HAP-1 (cell line): ENCODE data around the gene NBL1.
A peak's percentile ranks its signal among the peaks of the same experiment; 100 is the strongest.
"Not testable (repeated sequence)": the region's sequence is repeated elsewhere in the genome, so short reads cannot be mapped to it uniquely, and the experiment has no call there.

Experiments used
- DNase-seq, 2 experiments: peaks; one replicate each; pipeline ENCODE4 v3.0.0-alpha.2; 2016 to 2020; ENCODE audit warnings: low spot score in 2 of 2
- H3K27me3 ChIP-seq: fragments of 250-450 bp; sonication (Bioruptor Pico); 2 replicates; pipeline ENCODE4 v1.5.1; 2020; ENCODE audit warnings: low read depth, mild to moderate bottlenecking, moderate library complexity
- H3K36me3 ChIP-seq: fragments of 250-450 bp; sonication (Bioruptor Pico); replicated peaks from 2 replicates; pipeline ENCODE4 v1.5.1; 2020; ENCODE audit warnings: mild to moderate bottlenecking
- H3K4me1 ChIP-seq: fragments of 250-450 bp; sonication (Bioruptor Pico); 2 replicates; pipeline ENCODE4 v1.5.1; 2020; ENCODE audit warnings: mild to moderate bottlenecking
- H3K4me3 ChIP-seq: fragments of 250-450 bp; sonication (Bioruptor Pico); 2 replicates; pipeline ENCODE4 v1.5.1; 2020; ENCODE audit warnings: mild to moderate bottlenecking, moderate library complexity
- H3K9me3 ChIP-seq: fragments of 250-450 bp; sonication (Bioruptor Pico); 2 replicates; pipeline ENCODE4 v1.5.1; 2020; ENCODE audit warnings: mild to moderate bottlenecking, moderate library complexity
- in situ Hi-C: fragments of 300-500 bp; cut with MboI; formaldehyde crosslinking; loops from 3 replicates; pipeline ENCODE4 v1.14.3; 2020; ENCODE audit warnings: low sequenced_read_pairs, inconsistent platforms, mixed read lengths

NBL1 gene

GRCh38 chr1:19630720-19631395 lies 13.3 kb upstream of the NBL1 start:
- Histone ChIP-seq H3K27me3 (no peaks in the 10 kb centered on the region), H3K36me3 (peaks cover 15% of the 10 kb centered on the region), H3K4me1 (peaks cover 7% of the 10 kb centered on the region), H3K9me3 (no peaks in the 10 kb centered on the region), H3K4me3 (no peak overlapping the region)
- in situ Hi-C loops: no loop called here
- no peak for DNase-seq

GRCh38 chr1:19632211-19632610 lies 11.9 kb upstream of the NBL1 start:
- Histone ChIP-seq H3K4me1 (peaks cover 7% of the 10 kb centered on the region), H3K27me3 (no peaks in the 10 kb centered on the region), H3K9me3 (no peaks in the 10 kb centered on the region), H3K4me3 (no peak overlapping the region), H3K36me3 (peaks cover 2% of the 10 kb centered on the region)
- in situ Hi-C loops: no loop called here
- no peak for DNase-seq

GRCh38 chr1:19633106-19633505 lies 11.0 kb upstream of the NBL1 start:
- DNase-seq: no peak
- no peak overlapping the region for H3K4me3 ChIP-seq
- peaks cover 7% of the 10 kb centered on the region for H3K4me1 ChIP-seq
- H3K36me3 ChIP-seq: no peaks in the 10 kb centered on the region; the same call in 1 of the 2 replicates
- H3K27me3 ChIP-seq: no peaks in the 10 kb centered on the region
- H3K9me3 ChIP-seq: no peaks in the 10 kb centered on the region
- in situ Hi-C loops: no loop called here

- H3K9me3 ChIP-seq, H3K36me3 ChIP-seq, H3K27me3 ChIP-seq, H3K4me3 ChIP-seq, in situ Hi-C loops, H3K4me1 ChIP-seq, DNase-seq: not testable (repeated sequence)
Measured at GRCh38 chr1:19635064-19635463, 9.0 kb upstream of the NBL1 start.

- no peak for DNase-seq
- Histone ChIP-seq H3K36me3 (no peaks in the 10 kb centered on the region), H3K4me3 (no peak overlapping the region), H3K9me3 (no peaks in the 10 kb centered on the region), H3K27me3 (no peaks in the 10 kb centered on the region), H3K4me1 (peaks cover 5% of the 10 kb centered on the region)
- in situ Hi-C loops: no loop called here
Measured at GRCh38 chr1:19635646-19636045, 8.5 kb upstream of the NBL1 start.

- in situ Hi-C loops: no loop called here
- no peaks in the 10 kb centered on the region for H3K9me3 ChIP-seq
- no peak for DNase-seq
Measured at GRCh38 chr1:19636065-19636464, 8.0 kb upstream of the NBL1 start.

GRCh38 chr1:19636749-19637148 lies 7.4 kb upstream of the NBL1 start:
- H3K36me3 ChIP-seq, in situ Hi-C loops, H3K4me1 ChIP-seq, H3K9me3 ChIP-seq, DNase-seq, H3K27me3 ChIP-seq, H3K4me3 ChIP-seq: not testable (repeated sequence)

More at GRCh38 chr1:19636065-19636464, 8.0 kb upstream of the NBL1 start:
- H3K4me3 ChIP-seq: no peak overlapping the region
- no peaks in the 10 kb centered on the region for H3K27me3 ChIP-seq
- no peaks in the 10 kb centered on the region for H3K36me3 ChIP-seq
- peaks cover under 1% of the 10 kb centered on the region for H3K4me1 ChIP-seq

GRCh38 chr1:19637606-19638005 lies 6.5 kb upstream of the NBL1 start:
- Histone ChIP-seq H3K4me3 (no peak overlapping the region), H3K36me3 (no peaks in the 10 kb centered on the region), H3K27me3 (no peaks in the 10 kb centered on the region), H3K4me1 (no peaks in the 10 kb centered on the region), H3K9me3 (no peaks in the 10 kb centered on the region)
- DNase-seq: no peak
- in situ Hi-C loops: no loop called here

- in situ Hi-C loops, H3K4me3 ChIP-seq, DNase-seq, H3K4me1 ChIP-seq, H3K27me3 ChIP-seq, H3K9me3 ChIP-seq, H3K36me3 ChIP-seq: not testable (repeated sequence)
Measured at GRCh38 chr1:19639228-19639627, 4.9 kb upstream of the NBL1 start.

- Histone ChIP-seq H3K4me1 (peaks cover 4% of the 10 kb centered on the region; the same call in 1 of the 2 replicates), H3K9me3 (no peaks in the 10 kb centered on the region), H3K4me3 (no peak overlapping the region), H3K27me3 (no peaks in the 10 kb centered on the region), H3K36me3 (no peaks in the 10 kb centered on the region)
- no peak for DNase-seq
- in situ Hi-C loops: no loop called here
Measured at GRCh38 chr1:19639999-19640362, 4.1 kb upstream of the NBL1 start.

- peaks cover 9% of the 10 kb centered on the region for H3K4me1 ChIP-seq
- H3K9me3 ChIP-seq: no peaks in the 10 kb centered on the region
- DNase-seq: no peak
- in situ Hi-C loops: no loop called here
- no peak overlapping the region for H3K4me3 ChIP-seq
- H3K36me3 ChIP-seq: no peaks in the 10 kb centered on the region
- H3K27me3 ChIP-seq: no peaks in the 10 kb centered on the region
Measured at GRCh38 chr1:19640363-19641316, 3.5 kb upstream of the NBL1 start.

GRCh38 chr1:19643121-19643520 lies 990 bp upstream of the NBL1 start:
- Histone ChIP-seq H3K4me1 (peaks cover 12% of the 10 kb centered on the region), H3K27me3 (no peaks in the 10 kb centered on the region), H3K9me3 (no peaks in the 10 kb centered on the region), H3K36me3 (no peaks in the 10 kb centered on the region), H3K4me3 (no peak overlapping the region)
- DNase-seq: no peak
- in situ Hi-C loops: no loop called here

GRCh38 chr1:19644395-19644680 lies 227 bp downstream of the NBL1 start:
- Histone ChIP-seq H3K27me3 (no peaks in the 10 kb centered on the region), H3K36me3 (no peaks in the 10 kb centered on the region), H3K4me3 (peak overlapping the region; percentile 63), H3K4me1 (peaks cover 12% of the 10 kb centered on the region), H3K9me3 (no peaks in the 10 kb centered on the region)
- in situ Hi-C loops: no loop called here
- no peak for DNase-seq

GRCh38 chr1:19644681-19645410 lies 735 bp downstream of the NBL1 start:
- in situ Hi-C loops: no loop called here
- H3K27me3 ChIP-seq: no peaks in the 10 kb centered on the region

More at GRCh38 chr1:19644681-19645410, 735 bp downstream of the NBL1 start:
- Histone ChIP-seq H3K4me1 (peaks cover 12% of the 10 kb centered on the region), H3K36me3 (no peaks in the 10 kb centered on the region), H3K4me3 (peak overlapping the region; percentile 63), H3K9me3 (no peaks in the 10 kb centered on the region)
- DNase-seq: peak; percentile 52 to 65
